ENCODE results near the gene APOF. TPM values are rescaled to one million over a fixed set of nuclear protein-coding genes. Genes with fewer than 3 reads are reported as not detected.

Gene APOF
- total and polyA plus RNA-seq, 2 experiments from 2014 or later, result not detected

GRCh38 chr12:56392331-56392730 is 29.7 kb upstream of the APOF start (continued):
- no peak for TF ChIP-seq ZNF462 (CRISPR knock-in tag; IDR thresholded peaks at IDR 0.05)
- TF ChIP-seq STAT1 (IDR thresholded peaks at IDR 0.05; ENCODE audit: unreplicated experiment), result no peak

GRCh38 chr12:56391721-56392120 is 29.1 kb upstream of the APOF start:
- Histone ChIP-seq H3K79me2 (replicated peaks; ENCODE audit: insufficient read depth) (no peaks in the 10 kb centered on the region), H3K4me3 (no peak overlapping the region), H4K20me1 (replicated peaks; ENCODE audit: insufficient read depth) (no peaks in the 10 kb centered on the region), H3K36me3 (ENCODE audit: insufficient read depth) (no peaks in the 10 kb centered on the region), H3K27ac (ENCODE audit: low read depth) (no peak overlapping the region), H2AFZ (no peak overlapping the region), H3K9me2 (ENCODE audit: insufficient read depth) (peaks cover 2% of the 10 kb centered on the region; the same call in 1 of the 2 replicates), H3F3A (replicated peaks; ENCODE audit: low read depth) (no peaks in the 10 kb centered on the region), H3K4me2 (no peak overlapping the region), H3K27me3 (ENCODE audit: insufficient read depth) (no peaks in the 10 kb centered on the region), H3K4me1 (ENCODE audit: insufficient read depth) (peaks cover 4% of the 10 kb centered on the region; the same call in 1 of the 2 replicates)
- H3K4me1 Mint-ChIP-seq, result peaks cover 7% of the 10 kb centered on the region; the same call in 2 of the 3 replicates
- H3K27me3 Mint-ChIP-seq (ENCODE audit: insufficient read depth, low read depth, poor library complexity), result peaks cover 2% of the 10 kb centered on the region
- no peak for ATAC-seq
- H3K4me3 Mint-ChIP-seq, result no peak overlapping the region
- peaks cover 6% of the 10 kb centered on the region; the same call in 2 of the 3 replicates for H3K9me3 Mint-ChIP-seq
- H3K36me3 Mint-ChIP-seq (ENCODE audit: low read depth), result no peaks in the 10 kb centered on the region
- H3K27ac Mint-ChIP-seq, result no peak overlapping the region
- DNase-seq (ENCODE audit: low spot score), result no peak
- TF ChIP-seq ZNF114 (CRISPR knock-in tag; IDR thresholded peaks at IDR 0.05), result no peak
- no peak for TF ChIP-seq POLR2AphosphoS5 (IDR thresholded peaks at IDR 0.05; ENCODE audit: low read depth)
- no peak for TF ChIP-seq CREB1 (CRISPR knock-in tag; IDR thresholded peaks at IDR 0.05; ENCODE audit: low read depth)
- TF ChIP-seq NANOG (IDR thresholded peaks at IDR 0.05; ENCODE audit: borderline replicate concordance), result no peak
- no peak for TF ChIP-seq EZH2 (IDR thresholded peaks at IDR 0.05; ENCODE audit: low read depth, unreplicated experiment)
- no peak for TF ChIP-seq REST (IDR thresholded peaks at IDR 0.05; ENCODE audit: unreplicated experiment)

Data from GM23338 (cell line).